CD1c-positive myeloid dendritic cell (primary cell): ENCODE results near the gene GIPC1.
A peak's percentile ranks its signal among the peaks of the same experiment; 100 is the strongest.
"Not testable (repeated sequence)": the region's sequence is repeated elsewhere in the genome, so short reads cannot be mapped to it uniquely, and the experiment has no call there.

ENCODE experiments used
- DNase-seq: peaks from one replicate; pipeline ENCODE4 v3.0.0-alpha.2; 2016; ENCODE audit errors: extremely low spot score

Gene GIPC1

GRCh38 chr19:14496029-14496833, at the start of gene GIPC1:
TSS of gene GIPC1 (minus strand) at chr19:14496127. CDS start at chr19:14482976, 13,151 bp downstream.
- peak; percentile 85 for DNase-seq

DNA sequence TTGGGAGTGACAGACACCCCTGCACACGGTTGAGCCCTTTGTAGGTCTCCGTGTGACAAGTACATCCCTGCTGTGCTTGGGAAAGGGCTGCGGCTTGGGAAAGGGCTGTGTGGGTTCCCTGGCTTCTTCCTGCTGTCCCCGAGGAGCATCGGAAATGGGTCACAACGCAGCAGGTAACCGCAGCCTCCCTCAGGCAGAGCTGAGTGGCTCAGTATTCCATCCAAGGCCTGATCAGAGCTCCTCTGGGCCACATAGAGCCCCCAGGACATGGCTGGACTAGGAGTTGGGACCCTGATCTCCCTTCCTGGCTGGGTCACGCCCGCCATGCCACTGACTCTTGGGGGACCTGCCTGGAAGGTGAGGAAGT, 49.8 kb upstream of the GIPC1 start:
- DNase-seq, result no peak

DNA sequence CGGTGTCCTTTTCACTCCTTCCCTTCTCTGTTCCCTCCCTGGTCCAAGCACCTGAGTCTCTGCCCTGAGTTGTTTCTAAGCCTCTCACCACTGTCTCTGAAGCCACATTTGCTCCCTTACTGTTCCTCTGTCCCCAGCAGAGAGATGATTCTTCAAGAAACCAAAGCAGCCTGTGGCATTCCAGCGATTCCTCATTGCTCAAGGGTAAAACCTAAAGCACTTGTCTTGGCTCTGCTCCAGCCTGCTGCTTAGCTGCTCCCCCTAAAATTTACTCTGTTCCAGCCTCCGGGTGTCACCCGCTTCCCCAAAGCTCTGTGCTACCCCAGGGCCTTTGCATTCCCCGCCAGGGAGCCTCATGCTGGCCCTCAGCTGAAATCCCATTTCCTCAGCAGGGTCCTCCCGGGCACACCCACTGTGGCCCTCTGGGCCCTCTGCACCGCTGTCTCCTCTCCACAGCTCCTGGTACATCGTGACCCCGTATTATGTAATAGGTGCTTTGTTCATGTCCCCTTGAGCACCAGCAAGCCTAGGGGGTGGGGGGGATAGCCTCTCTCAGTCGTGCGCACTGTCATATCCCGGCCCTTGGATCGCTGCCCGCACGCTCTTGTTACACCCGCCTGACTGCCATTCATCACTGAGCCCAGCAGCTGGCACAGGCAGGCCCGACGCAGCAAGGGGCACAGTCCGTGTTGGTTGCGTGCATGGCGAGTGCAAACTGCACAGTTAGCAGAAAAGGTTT, 49.2 kb upstream of the GIPC1 start:
- DNase-seq, result no peak

- no peak for DNase-seq
Observed at GRCh38 chr19:14544047-14544446, 48.1 kb upstream of the GIPC1 start.

GRCh38 chr19:14542711-14543328, 46.9 kb upstream of the GIPC1 start:
- peak; percentile 50 for DNase-seq

DNA sequence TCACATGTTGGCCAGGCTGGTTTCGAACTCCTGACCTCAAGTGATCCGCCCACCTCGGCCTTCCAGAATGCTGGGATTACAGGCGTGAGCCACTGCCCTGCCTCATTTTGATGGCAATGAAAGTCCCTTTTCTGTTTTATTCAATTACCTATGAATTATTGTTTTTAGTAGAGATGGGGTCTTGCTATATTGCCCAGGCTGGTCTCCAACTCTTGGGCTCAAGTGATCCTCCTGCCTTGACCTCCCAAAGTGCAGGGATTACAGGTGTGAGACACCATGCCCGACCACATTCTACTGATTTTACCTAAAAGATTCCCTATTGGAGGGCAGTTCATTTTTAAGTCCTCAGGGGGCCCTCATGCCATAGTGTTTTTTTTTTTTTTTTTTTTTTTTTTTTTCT, 46.1 kb upstream of the GIPC1 start:
- not testable (repeated sequence) for DNase-seq

- DNase-seq, result no peak
Observed at GRCh38 chr19:14540741-14541525, 45.0 kb upstream of the GIPC1 start.

- no peak for DNase-seq
Observed at GRCh38 chr19:14536926-14537692, 41.2 kb upstream of the GIPC1 start.

DNA sequence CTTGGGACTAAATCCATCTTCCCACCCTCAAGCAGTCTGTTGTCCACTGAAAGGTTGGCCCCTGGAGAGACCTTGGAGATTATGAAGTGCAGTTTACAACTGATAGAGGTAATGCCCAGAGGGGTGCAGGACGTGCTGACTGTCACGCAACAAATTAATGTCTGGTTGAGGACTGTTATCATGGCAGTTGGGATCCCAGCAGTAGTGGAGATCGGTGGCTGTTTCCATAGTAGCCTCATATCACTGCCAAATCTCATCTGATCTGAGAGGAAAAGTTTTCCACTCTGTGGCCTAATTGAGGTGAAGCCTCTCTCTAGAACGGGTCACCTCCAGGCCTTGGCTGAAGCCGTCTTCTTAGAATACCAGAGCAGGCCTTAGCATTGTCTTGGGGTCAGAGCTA, 37.5 kb upstream of the GIPC1 start:
- no peak for DNase-seq

DNA sequence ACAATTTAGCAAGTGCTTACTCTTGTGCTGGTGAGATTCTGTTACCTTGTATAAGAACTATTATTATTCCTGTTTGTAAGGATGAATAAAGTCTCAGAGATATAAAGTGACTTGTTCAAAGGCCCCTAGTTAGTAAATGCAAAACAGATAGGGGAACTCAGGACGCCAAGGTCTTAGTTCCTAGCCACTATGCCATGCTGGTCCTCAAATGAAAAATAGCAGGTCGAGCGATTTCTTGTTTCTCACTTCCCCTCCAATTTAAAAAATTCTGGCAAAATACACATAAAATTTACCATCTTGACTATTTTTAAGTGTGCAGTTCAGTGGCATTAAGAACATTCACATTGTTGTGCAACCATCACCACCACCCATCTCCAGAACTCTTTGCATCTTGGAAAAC, 34.6 kb upstream of the GIPC1 start:
- DNase-seq, result peak; percentile 76

DNA sequence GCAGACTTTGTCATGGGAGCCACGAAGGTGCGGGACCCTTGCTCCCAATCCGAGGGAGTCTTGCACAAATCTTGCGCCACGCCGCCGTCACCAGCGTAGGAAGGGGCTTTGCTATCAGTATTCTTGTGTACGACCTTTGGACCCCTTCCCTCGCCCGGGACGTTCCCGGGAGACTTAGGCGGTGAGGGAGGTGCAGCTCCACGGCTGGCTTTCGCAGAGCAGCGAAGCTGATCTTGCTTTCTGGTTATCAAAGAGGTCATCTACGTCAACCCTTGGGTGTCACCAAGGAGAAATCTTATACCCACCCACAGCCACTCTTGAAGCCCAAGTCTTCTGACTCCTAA, 34.0 kb upstream of the GIPC1 start:
- DNase-seq, result peak; percentile 85

GRCh38 chr19:14529254-14530004, 33.5 kb upstream of the GIPC1 start, which contains the start of gene TECR:
TSS of gene TECR (plus strand) at chr19:14529594. CDS start at chr19:14529697, 103 bp downstream.
- peak; percentile 100 for DNase-seq

DNA sequence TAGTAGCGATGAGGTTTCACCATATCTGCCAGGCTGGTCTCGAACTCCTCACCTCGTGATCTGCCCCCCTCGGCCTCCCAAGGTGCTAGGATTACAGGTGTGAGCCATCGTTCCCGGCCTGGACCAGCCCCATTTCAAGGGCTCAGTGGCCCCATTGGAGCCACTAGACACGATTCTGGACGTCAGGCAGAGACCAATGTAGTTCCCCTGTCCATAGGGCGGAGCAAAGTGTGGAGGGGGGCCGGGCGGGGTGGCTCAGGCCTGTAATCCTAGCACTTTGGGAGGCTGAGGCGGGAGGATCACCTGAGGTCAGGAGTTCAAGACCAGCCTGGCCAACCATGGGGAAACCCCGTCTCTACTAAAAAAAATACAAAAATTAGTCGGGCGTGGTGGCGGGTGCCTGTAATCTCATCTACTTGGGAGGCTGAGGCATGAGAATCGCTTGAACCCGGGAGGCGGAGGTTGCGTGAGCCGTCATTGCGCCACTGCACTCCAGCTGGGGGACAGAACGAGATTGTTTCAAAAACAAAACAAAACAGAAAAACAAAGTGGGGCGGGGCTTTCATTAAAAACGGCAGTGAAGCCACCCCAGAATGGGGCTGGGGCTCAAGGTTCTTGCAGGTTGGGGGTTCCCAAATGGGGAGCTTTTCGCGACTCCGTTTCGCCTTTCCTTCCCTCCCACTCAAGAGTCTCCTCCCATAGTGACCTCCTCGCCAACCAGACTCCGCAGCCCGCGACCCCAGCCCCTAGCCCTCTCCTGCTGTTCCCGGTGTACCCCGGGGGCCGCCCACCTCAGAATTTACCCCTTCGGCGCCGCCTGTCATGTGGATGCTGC, 32.7 kb upstream of the GIPC1 start:
- DNase-seq, result peak; percentile 65

GRCh38 chr19:14526423-14526822, 30.5 kb upstream of the GIPC1 start:
- DNase-seq, result no peak

- no peak for DNase-seq
Observed at GRCh38 chr19:14525729-14526128, 29.8 kb upstream of the GIPC1 start.

GRCh38 chr19:14520543-14520942, 24.6 kb upstream of the GIPC1 start:
- no peak for DNase-seq

DNA sequence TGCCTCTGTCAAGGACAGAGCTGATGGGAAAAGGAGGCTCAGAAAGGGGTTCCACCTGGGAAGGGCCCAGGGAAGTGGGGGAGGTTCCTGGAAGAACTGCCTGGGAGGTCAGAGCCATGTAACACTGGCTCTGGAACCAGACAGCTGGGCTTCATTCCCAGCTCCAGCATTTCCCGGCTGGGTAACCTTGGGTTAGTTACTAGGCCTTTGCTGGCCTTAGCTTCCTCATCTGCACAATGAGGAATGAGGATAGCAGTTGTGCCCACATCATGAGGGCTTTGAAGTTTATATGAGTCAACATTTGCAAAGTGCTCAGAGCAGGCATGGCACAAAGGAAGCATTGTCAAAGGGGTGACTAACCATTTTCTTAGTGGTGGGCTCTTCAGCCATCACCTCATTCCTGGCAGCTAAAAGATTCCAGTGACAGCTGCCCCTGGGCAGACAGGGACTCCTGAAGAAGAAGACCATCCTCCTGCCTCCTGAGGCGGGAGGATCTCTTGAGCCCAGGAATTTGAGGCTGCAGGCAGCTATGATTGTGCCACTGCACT, 24.0 kb upstream of the GIPC1 start:
- DNase-seq, result peak; percentile 68

DNA sequence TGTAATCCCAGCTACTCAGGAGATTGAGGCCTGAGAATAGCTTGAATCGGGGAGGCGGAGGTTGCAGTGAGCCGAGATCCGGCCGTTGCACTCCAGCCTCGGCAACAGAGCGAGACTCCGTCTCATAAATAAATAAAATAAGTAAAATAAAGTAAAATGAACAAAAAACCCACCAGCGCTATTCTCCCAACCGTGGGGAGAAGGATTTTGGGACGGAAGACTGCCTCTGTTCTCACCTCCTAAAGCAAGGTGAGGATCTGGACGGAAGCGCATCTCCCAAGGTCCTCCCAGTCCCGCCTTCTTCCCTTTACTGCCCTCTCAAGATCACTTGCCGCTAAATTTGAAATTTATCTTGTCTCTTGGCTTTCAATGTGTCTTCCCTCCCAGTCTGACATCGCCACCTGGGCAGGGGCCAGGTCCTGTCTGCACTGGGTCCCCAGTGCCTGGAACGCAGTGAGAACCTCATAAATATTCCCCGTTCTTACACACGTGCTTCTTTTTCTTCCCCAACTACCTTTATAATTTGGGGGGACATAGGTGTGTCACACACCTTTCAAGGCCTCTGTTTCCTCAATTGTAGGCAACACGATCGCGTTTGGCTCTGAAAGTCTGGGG, 23.4 kb upstream of the GIPC1 start:
- no peak for DNase-seq
